Tibial artery (tissue), 4 donors: ENCODE results near the gene STOML3.

Experiments used
- DNase-seq, 2 donors: peaks; one replicate each; pipeline ENCODE4 v3.0.0-alpha.2; 2019
- H3K27ac ChIP-seq, 2 donors: fragments of 200-600 bp; sonication (generic) in 1 of 2; 1 replicate in 1 of 2; 2 replicates in 1 of 2; pipeline ENCODE4 v1.5.1; 2018 to 2019; ENCODE audit warnings: mild to moderate bottlenecking in 1 of 2
- H3K27me3 ChIP-seq, 2 donors: fragments of 200-600 bp; sonication (generic) in 1 of 2; one replicate each; pipeline versions ENCODE4 v1.5.1 to v1.6.0; 2016 to 2019
- H3K36me3 ChIP-seq, 3 donors: fragments of 200-600 bp; sonication (generic) in 2 of 3; one replicate each; pipeline ENCODE4 v1.5.1; 2016 to 2019; ENCODE audit warnings: mild to moderate bottlenecking in 2 of 3
- H3K4me1 ChIP-seq, 4 donors: fragments of 200-600 bp; sonication (generic) in 2 of 4; 1 replicate in 3 of 4; 2 replicates in 1 of 4; pipeline ENCODE4 v1.5.1; 2016 to 2019
- H3K4me3 ChIP-seq, 2 donors: fragments of 200-600 bp; sonication (generic) in 1 of 2; 1 replicate in 1 of 2; 2 replicates in 1 of 2; pipeline ENCODE4 v1.5.1; 2018 to 2019; ENCODE audit warnings: mild to moderate bottlenecking in 2 of 2
- H3K9me3 ChIP-seq, 3 donors: fragments of 200-600 bp; sonication (generic) in 1 of 3; one replicate each; pipeline ENCODE4 v1.5.1; 2016 to 2019
- CTCF ChIP-seq, 2 experiments: fragments of 200-600 bp in 1 of 2; fragments of 450-650 bp in 1 of 2; IDR thresholded peaks; one replicate each; pipeline ENCODE4 v1.5.1; 2017 to 2019; ENCODE audit warnings: antibody characterized with exemption in 2 of 2, mild to moderate bottlenecking in 1 of 2, moderate library complexity in 1 of 2
- intact Hi-C: fragments of 100-400 bp; cut with DNase I; formaldehyde crosslinking; loops from one replicate; pipeline ENCODE4 v1.15.0; 2023; ENCODE audit warnings: low total_unique reads

STOML3 gene

GRCh38 chr13:38993381-38993780, 2.8 kb upstream of the STOML3 start:
- no peaks in the 10 kb centered on the region for H3K36me3 ChIP-seq
- H3K27me3 ChIP-seq, result no peaks in the 10 kb centered on the region
- no peak overlapping the region for H3K27ac ChIP-seq
- no peak for DNase-seq
- TF ChIP-seq CTCF (IDR thresholded peaks at IDR 0.05), result no peak
- intact Hi-C loops, result no loop called here
- no peak overlapping the region for H3K4me3 ChIP-seq
- no peaks in the 10 kb centered on the region for H3K4me1 ChIP-seq
- H3K9me3 ChIP-seq, result no peaks in the 10 kb centered on the region

- intact Hi-C loops, result no loop called here
- no peak for DNase-seq
- peaks cover 0 to 6% (median 0%) of the 10 kb centered on the region in 3 donors for H3K9me3 ChIP-seq
- TF ChIP-seq CTCF (IDR thresholded peaks at IDR 0.05), result no peak
- no peaks in the 10 kb centered on the region for H3K27me3 ChIP-seq
- H3K27ac ChIP-seq, result no peak overlapping the region
- no peak overlapping the region for H3K4me3 ChIP-seq
- no peaks in the 10 kb centered on the region for H3K36me3 ChIP-seq
- H3K4me1 ChIP-seq, result no peaks in the 10 kb centered on the region
These were observed 9.5 kb downstream of the STOML3 start for GRCh38 chr13:38981096-38981495.

- Histone ChIP-seq H3K4me3 (no peak overlapping the region), H3K27me3 (no peaks in the 10 kb centered on the region), H3K36me3 (no peaks in the 10 kb centered on the region), H3K4me1 (no peaks in the 10 kb centered on the region), H3K27ac (no peak overlapping the region), H3K9me3 (peaks cover 0 to 6% (median 0%) of the 10 kb centered on the region in 3 donors)
- intact Hi-C loops, result no loop called here
- no peak for TF ChIP-seq CTCF (IDR thresholded peaks at IDR 0.05)
- no peak for DNase-seq
These were observed 9.9 kb downstream of the STOML3 start for GRCh38 chr13:38980750-38981078.

- DNase-seq, result no peak
- intact Hi-C loops, result no loop called here
- no peak overlapping the region for H3K4me3 ChIP-seq
These were observed 10.5 kb downstream of the STOML3 start for GRCh38 chr13:38979891-38980749.

GRCh38 chr13:38970380-38971051, 20.1 kb downstream of the STOML3 start:
- Histone ChIP-seq H3K27me3 (no peaks in the 10 kb centered on the region), H3K4me3 (no peak overlapping the region), H3K4me1 (no peaks in the 10 kb centered on the region), H3K27ac (no peak overlapping the region), H3K9me3 (no peaks in the 10 kb centered on the region), H3K36me3 (no peaks in the 10 kb centered on the region)
- intact Hi-C loops, result no loop called here
- no peak for DNase-seq
- no peak for TF ChIP-seq CTCF (IDR thresholded peaks at IDR 0.05)

More at GRCh38 chr13:38979891-38980749, 10.5 kb downstream of the STOML3 start:
- TF ChIP-seq CTCF (IDR thresholded peaks at IDR 0.05), result no peak
- Histone ChIP-seq H3K36me3 (no peaks in the 10 kb centered on the region), H3K4me1 (no peaks in the 10 kb centered on the region), H3K9me3 (peaks cover 0 to 6% (median 0%) of the 10 kb centered on the region in 3 donors), H3K27me3 (no peaks in the 10 kb centered on the region), H3K27ac (no peak overlapping the region)
